ENCODE data around the gene CRIP1.

GRCh38 chr14:105507247-105507646 is 20.6 kb downstream of the CRIP1 start:
- TF ChIP-seq CREB1 (IDR thresholded peaks at IDR 0.05; ENCODE audit: low read depth) (no peak), YY1 (IDR thresholded peaks at IDR 0.05; ENCODE audit: low read depth) (no peak), TAF1 (IDR thresholded peaks at IDR 0.05; ENCODE audit: low read depth) (no peak), EP300 (IDR thresholded peaks at IDR 0.05; ENCODE audit: borderline replicate concordance) (no peak), RAD21 (IDR thresholded peaks at IDR 0.05; ENCODE audit: low read depth) (no peak), REST (IDR thresholded peaks at IDR 0.05; ENCODE audit: low read depth) (no peak), MAX (IDR thresholded peaks at IDR 0.05) (no peak), TEAD4 (IDR thresholded peaks at IDR 0.05) (no peak), EGR1 (IDR thresholded peaks at IDR 0.05) (no peak), TCF12 (IDR thresholded peaks at IDR 0.05; ENCODE audit: low read depth) (no peak)

Data from Ishikawa (cell line).